Spleen (tissue), 7 donors: ENCODE measurements around the gene CHRNA9.

Experiments
- CTCF ChIP-seq, 11 experiments: fragments of 200-600 bp in 7 of 11; fragments of 450-650 bp in 4 of 11; sonication (generic) in 4 of 11; IDR thresholded peaks in 8 of 11; conservative IDR thresholded peaks in 3 of 11; 1 replicate in 7 of 11; 2 replicates in 4 of 11; pipeline versions ENCODE4 v1.4.0 to v1.8.0; 2016 to 2021; ENCODE audit warnings: antibody characterized with exemption in 11 of 11, inconsistent platforms in 4 of 11, mild to moderate bottlenecking in 1 of 11
- POLR2A ChIP-seq, 3 donors: fragments of 450-650 bp; IDR thresholded peaks; one replicate each; pipeline ENCODE4 v1.5.1; 2017; ENCODE audit warnings: antibody characterized with exemption in 3 of 3, mild to moderate bottlenecking in 1 of 3
- donor health status: DM: no; HTN: no; CAD: no; lungs with moderate emphysema.
- donor health status: DM: no; HTN: no; CAD: no.
- donor health status: DM: no; HTN: no; CAD: no.

DNA sequence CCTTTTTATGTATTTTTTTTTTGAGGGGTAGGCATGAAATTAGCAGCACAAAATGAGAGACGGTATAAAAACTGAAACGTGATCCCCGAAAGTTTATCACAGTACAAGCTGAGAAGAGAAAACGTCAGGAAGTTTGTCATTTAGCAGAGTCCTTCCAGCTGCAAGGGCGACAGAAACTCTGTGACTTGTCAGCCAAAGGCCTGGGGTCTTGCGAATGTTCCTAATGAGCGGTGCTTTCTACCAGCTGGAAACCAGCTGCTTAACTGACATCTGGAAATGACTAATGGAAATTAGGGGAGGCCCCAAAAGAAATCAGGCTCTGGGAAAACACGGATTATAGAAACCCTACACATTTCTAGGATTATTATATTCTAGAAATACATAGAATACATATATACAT lies 66.5 kb downstream of the CHRNA9 start:
- TF ChIP-seq CTCF (IDR thresholded peaks at IDR 0.05 in 8 of 11, conservative IDR thresholded peaks at IDR 0.05 in 3 of 11), result no peak
- no peak for TF ChIP-seq POLR2A (IDR thresholded peaks at IDR 0.05)
